ENCODE measurements around the gene TNXB. TPM values are rescaled to one million over a fixed set of nuclear protein-coding genes. Genes with fewer than 3 reads are reported as not detected.
A peak's percentile ranks its signal among the peaks of the same experiment; 100 is the strongest.

The TNXB gene
- total and polyA plus RNA-seq, 9 of the 15 experiments (the other 6 are each of a cell fraction or from before 2014, with no cell fraction given), result 0.14 to 28.1 (median 12.4) TPM

- TF ChIP-seq HEY1 (CRISPR knock-in tag; IDR thresholded peaks at IDR 0.05; ENCODE audit: borderline replicate concordance) (no peak), CHCHD3 (CRISPR knock-in tag; IDR thresholded peaks at IDR 0.05) (no peak), ZBTB43 (CRISPR knock-in tag; IDR thresholded peaks at IDR 0.05) (no peak; the same call in 1 of the 2 replicates), REST (IDR thresholded peaks at IDR 0.05; ENCODE audit: borderline replicate concordance) (no peak; the same call in 1 of the 2 replicates), REST (CRISPR knock-in tag; IDR thresholded peaks at IDR 0.05; ENCODE audit: low read depth) (peak; percentile 61; the same call in 1 of the 2 replicates), VEZF1 (CRISPR knock-in tag; IDR thresholded peaks at IDR 0.05) (peak; percentile 84), PHTF2 (CRISPR knock-in tag; IDR thresholded peaks at IDR 0.05) (no peak), HBP1 (CRISPR knock-in tag; IDR thresholded peaks at IDR 0.05) (peak; percentile 20; the same call in 1 of the 2 replicates), ATF3 (IDR thresholded peaks at IDR 0.05) (peak; percentile 55; the same call in 1 of the 2 replicates), ATF3 (CRISPR knock-in tag; conservative IDR thresholded peaks at IDR 0.05) (peak; percentile 65), PTBP1 (IDR thresholded peaks at IDR 0.05; ENCODE audit: low read depth, low read length) (no peak)
These were observed 44.7 kb upstream of the TNXB start, which contains the start of gene PPT2 (continued) for GRCh38 chr6:32153564-32154513.

All from K562 (cell line).